Parathyroid adenoma (tissue), 2 donors: Measurements from ENCODE around the gene RNASEH2A.

Experiments used
- H2AFZ ChIP-seq: fragments of 300-600 bp; sonication (generic); one replicate; pipeline ENCODE4 v1.7.0; 2017; ENCODE audit warnings: antibody characterized with exemption, mild to moderate bottlenecking
- H3K27ac ChIP-seq: fragments of 300-600 bp; sonication (generic); one replicate; pipeline ENCODE4 v1.7.0; 2017
- H3K27me3 ChIP-seq: fragments of 300-600 bp; sonication (generic); one replicate; pipeline ENCODE4 v1.7.0; 2017; ENCODE audit warnings: low read length; ENCODE audit not compliant: control insufficient read depth, insufficient read depth
- H3K36me3 ChIP-seq: fragments of 300-600 bp; sonication (generic); one replicate; pipeline ENCODE4 v1.7.0; 2017; ENCODE audit warnings: low read length; ENCODE audit not compliant: control insufficient read depth, insufficient read depth
- H3K4me1 ChIP-seq: fragments of 300-600 bp; sonication (generic); one replicate; pipeline ENCODE4 v1.7.0; 2017; ENCODE audit warnings: control low read depth
- H3K4me2 ChIP-seq: fragments of 300-600 bp; sonication (generic); one replicate; pipeline ENCODE4 v1.7.0; 2017; ENCODE audit warnings: low read length
- H3K4me3 ChIP-seq: fragments of 300-600 bp; sonication (generic); one replicate; pipeline ENCODE4 v1.7.0; 2017; ENCODE audit warnings: low read depth, low read length
- H3K79me2 ChIP-seq: fragments of 300-600 bp; sonication (generic); one replicate; pipeline ENCODE4 v1.7.0; 2017; ENCODE audit warnings: control low read depth
- H3K9ac ChIP-seq: fragments of 300-600 bp; sonication (generic); one replicate; pipeline ENCODE4 v1.7.0; 2017; ENCODE audit warnings: mild to moderate bottlenecking
- H3K9me3 ChIP-seq: fragments of 300-600 bp; sonication (generic); one replicate; pipeline ENCODE4 v1.7.0; 2017; ENCODE audit warnings: low read length; ENCODE audit not compliant: control insufficient read depth
- TF ChIP-seq, protein P1 (sequence below): fragments of 300-600 bp; sonication (generic); IDR thresholded peaks from one replicate; pipeline ENCODE4 v1.7.0; 2017; ENCODE audit warnings: antibody characterized with exemption, mild to moderate bottlenecking
- donor health status: primary hyperparathyroidism.

The RNASEH2A gene

DNA sequence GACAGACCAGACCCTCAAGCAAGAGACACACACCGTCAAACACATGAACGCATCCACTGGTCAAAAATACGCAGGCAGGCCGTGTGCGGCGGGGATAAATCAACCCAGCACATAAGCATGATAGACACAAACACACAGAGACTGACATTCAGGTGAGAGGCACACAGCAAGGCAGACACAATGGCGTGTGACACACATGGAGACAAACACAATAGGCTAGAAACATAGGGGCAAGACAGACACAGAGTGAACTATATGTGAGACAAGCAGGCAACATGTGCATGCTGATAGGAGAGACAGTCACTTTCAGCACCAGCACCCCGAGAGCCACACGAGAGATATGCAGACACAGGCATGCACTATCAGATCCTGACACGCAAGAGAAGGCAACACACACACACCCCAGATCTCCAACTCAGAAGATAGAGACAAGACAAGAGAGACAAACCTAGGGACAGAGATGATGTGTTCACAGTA lies 22.0 kb upstream of the RNASEH2A start:
- Histone ChIP-seq H3K79me2 (no peaks in the 10 kb centered on the region), H3K9me3 (no peaks in the 10 kb centered on the region), H3K27me3 (no peaks in the 10 kb centered on the region), H3K9ac (no peak overlapping the region), H3K4me2 (peak overlapping the region; percentile 94), H2AFZ (peak overlapping the region; percentile 54), H3K4me3 (peak overlapping the region; percentile 64), H3K36me3 (no peaks in the 10 kb centered on the region), H3K4me1 (peaks cover 71% of the 10 kb centered on the region), H3K27ac (peak overlapping the region; percentile 100)
- TF ChIP-seq, protein P1, sequence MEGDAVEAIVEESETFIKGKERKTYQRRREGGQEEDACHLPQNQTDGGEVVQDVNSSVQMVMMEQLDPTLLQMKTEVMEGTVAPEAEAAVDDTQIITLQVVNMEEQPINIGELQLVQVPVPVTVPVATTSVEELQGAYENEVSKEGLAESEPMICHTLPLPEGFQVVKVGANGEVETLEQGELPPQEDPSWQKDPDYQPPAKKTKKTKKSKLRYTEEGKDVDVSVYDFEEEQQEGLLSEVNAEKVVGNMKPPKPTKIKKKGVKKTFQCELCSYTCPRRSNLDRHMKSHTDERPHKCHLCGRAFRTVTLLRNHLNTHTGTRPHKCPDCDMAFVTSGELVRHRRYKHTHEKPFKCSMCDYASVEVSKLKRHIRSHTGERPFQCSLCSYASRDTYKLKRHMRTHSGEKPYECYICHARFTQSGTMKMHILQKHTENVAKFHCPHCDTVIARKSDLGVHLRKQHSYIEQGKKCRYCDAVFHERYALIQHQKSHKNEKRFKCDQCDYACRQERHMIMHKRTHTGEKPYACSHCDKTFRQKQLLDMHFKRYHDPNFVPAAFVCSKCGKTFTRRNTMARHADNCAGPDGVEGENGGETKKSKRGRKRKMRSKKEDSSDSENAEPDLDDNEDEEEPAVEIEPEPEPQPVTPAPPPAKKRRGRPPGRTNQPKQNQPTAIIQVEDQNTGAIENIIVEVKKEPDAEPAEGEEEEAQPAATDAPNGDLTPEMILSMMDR, result no peak

DNA sequence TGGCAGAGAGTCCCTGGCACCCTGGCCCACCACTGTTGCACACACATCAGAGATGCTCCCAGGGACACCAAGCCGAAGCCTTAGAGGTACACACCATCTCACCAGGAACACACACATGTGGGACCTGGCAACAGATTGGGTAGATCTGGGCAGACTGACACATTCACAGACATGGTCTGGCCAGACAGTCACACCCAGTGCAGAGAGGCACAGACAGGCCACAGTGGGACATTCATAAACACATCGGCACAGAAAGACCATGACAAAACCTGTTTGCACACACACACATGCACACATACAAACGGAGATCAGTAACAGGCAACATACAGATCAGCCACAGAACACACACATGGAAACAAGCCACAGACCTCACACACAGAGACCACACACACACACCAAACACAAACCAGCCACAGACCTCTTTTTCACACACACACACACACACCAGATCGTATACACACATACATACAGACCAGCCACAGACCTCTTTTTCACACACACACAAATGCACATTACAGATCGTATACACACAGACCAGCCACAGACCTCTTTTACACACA lies 21.4 kb upstream of the RNASEH2A start:
- Histone ChIP-seq H3K27ac (peak overlapping the region; percentile 100), H3K27me3 (no peaks in the 10 kb centered on the region), H3K4me2 (peak overlapping the region; percentile 94), H3K4me1 (peaks cover 71% of the 10 kb centered on the region), H3K4me3 (peak overlapping the region; percentile 64), H3K36me3 (no peaks in the 10 kb centered on the region), H3K9me3 (no peaks in the 10 kb centered on the region), H2AFZ (peak overlapping the region; percentile 54), H3K9ac (no peak overlapping the region), H3K79me2 (no peaks in the 10 kb centered on the region)
- TF ChIP-seq, protein P1, result no peak

DNA sequence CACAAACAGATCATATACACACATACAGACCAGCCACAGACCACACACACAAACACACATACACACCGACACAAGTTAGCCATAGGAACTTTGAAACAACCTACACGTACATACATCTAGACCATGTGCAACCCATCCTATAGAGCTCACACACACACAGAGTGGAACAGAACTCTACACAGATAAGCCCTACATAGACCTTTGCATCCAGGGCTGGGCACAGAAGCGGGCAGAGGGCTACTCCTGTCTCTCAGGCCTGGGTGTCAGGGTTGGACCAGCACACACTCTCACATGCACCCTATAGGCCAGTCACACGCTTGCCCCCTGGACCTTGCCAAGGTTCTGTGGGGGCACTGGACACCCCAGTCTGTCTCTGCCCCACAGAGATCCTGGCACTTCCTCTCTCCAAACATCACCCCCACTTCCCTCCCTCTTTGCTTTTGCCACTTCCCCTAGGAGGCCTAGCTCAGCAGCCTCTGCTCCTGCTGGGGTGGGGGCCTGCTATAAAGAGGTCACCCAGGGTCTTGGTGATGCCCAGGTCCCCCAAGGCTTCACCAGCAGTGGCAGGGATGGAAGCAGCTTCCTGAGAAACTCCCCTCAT lies 20.9 kb upstream of the RNASEH2A start:
- Histone ChIP-seq H3K4me2 (peak overlapping the region; percentile 15), H3K9ac (no peak overlapping the region), H2AFZ (peak overlapping the region; percentile 35), H3K4me1 (peaks cover 76% of the 10 kb centered on the region), H3K79me2 (no peaks in the 10 kb centered on the region), H3K27me3 (no peaks in the 10 kb centered on the region), H3K9me3 (no peaks in the 10 kb centered on the region), H3K36me3 (no peaks in the 10 kb centered on the region), H3K27ac (peak overlapping the region; percentile 100), H3K4me3 (peak overlapping the region; percentile 32)
- TF ChIP-seq, protein P1, result no peak

DNA sequence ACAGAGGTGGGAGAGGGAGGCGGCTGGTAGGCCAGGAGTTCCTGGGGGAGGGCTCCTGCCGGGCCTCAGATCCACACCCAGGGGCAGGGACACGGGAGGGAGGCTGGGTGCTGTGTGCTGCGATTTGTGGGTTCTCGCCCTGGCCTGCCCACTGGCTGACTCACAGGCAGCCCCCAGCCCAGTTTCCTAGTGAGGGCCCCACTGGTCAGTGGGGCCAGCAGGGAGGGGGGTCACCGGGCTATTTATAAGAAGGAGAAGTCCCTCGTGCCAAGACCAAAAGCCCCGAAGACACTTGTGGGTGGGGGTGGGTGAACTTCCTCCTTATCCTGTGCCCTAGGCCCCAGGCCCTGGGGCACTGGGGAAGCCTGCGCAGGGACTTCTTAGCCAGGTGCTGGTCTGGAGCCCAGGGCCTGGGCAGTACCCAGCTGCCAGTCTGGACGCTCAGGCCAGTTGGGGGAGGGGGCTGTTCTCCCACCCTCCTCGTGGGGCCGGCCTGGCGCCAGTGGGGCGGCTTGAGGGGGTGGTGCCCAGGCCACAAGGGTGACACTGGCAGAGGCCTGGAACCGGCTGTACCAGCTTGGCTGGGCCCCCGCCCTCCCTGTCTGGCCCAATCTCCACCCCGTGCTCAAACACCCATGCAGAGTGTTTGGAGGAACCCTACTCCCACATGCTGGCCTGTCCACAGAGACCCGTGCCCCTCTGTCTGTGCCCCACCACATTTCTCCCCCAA lies 20.1 kb upstream of the RNASEH2A start:
- Histone ChIP-seq H3K4me1 (peaks cover 81% of the 10 kb centered on the region), H3K9me3 (no peaks in the 10 kb centered on the region), H3K9ac (no peak overlapping the region), H3K27ac (peak overlapping the region; percentile 100), H3K4me3 (no peak overlapping the region), H2AFZ (peak overlapping the region; percentile 35), H3K27me3 (no peaks in the 10 kb centered on the region), H3K79me2 (no peaks in the 10 kb centered on the region), H3K4me2 (peak overlapping the region; percentile 9), H3K36me3 (no peaks in the 10 kb centered on the region)
- TF ChIP-seq, protein P1, result no peak
